ENCODE results near the gene PRKCZ. TPM values are rescaled to one million over a fixed set of nuclear protein-coding genes. Genes with fewer than 3 reads are reported as not detected.

Gene PRKCZ
- total RNA-seq, 2 experiments from 2014 or later: 6.8 to 12.8 TPM

GRCh38 chr1:2044510-2045319, 5.5 kb upstream of the PRKCZ start:
- Mint-ChIP-seq H3K4me3 (peak overlapping the region; percentile 30), H3K4me1 (peaks cover 16% of the 10 kb centered on the region), H3K27me3 (peaks cover 16% of the 10 kb centered on the region), H3K36me3 (no peaks in the 10 kb centered on the region), H3K9me3 (ENCODE audit: low read depth) (no peaks in the 10 kb centered on the region), H3K27ac (no peak overlapping the region)
- DNase-seq: peak; percentile 77
- peak; percentile 84 for ATAC-seq
- CTCF ChIA-PET: interaction anchor here (0.7 to 4.3 kb wide), 44 partner anchors 8 to 372 kb away, joined by 3 to 84 read pairs (median 4); partner anchors contain the start of genes CFAP74 and GABRD

- no peaks in the 10 kb centered on the region for H3K36me3 Mint-ChIP-seq
- no peak overlapping the region for H3K27ac Mint-ChIP-seq
- CTCF ChIA-PET: interaction anchor here (0.9 to 4.3 kb wide), 25 partner anchors 10 to 148 kb away, joined by 3 to 84 read pairs (median 5); partner anchors contain the start of genes CFAP74 and GABRD
- no peak overlapping the region for H3K4me3 Mint-ChIP-seq
- ATAC-seq: no peak
- H3K9me3 Mint-ChIP-seq (ENCODE audit: low read depth): no peaks in the 10 kb centered on the region
- H3K27me3 Mint-ChIP-seq: peaks cover 16% of the 10 kb centered on the region
- H3K4me1 Mint-ChIP-seq: peaks cover 16% of the 10 kb centered on the region
- no peak for DNase-seq
Measured at GRCh38 chr1:2045468-2046173, 4.6 kb upstream of the PRKCZ start.

- H3K9me3 Mint-ChIP-seq (ENCODE audit: low read depth): no peaks in the 10 kb centered on the region
- H3K27ac Mint-ChIP-seq: no peak overlapping the region
- CTCF ChIA-PET: interaction anchor here (1.0 to 4.3 kb wide), 5 partner anchors 9 to 106 kb away, joined by 3 to 84 read pairs (median 4); no protein-coding TSS in a partner anchor
- peaks cover 16% of the 10 kb centered on the region for H3K4me1 Mint-ChIP-seq
- no peak overlapping the region for H3K4me3 Mint-ChIP-seq
- H3K36me3 Mint-ChIP-seq: no peaks in the 10 kb centered on the region
- ATAC-seq (no peak), DNase-seq (peak; percentile 66)
- H3K27me3 Mint-ChIP-seq: peaks cover 17% of the 10 kb centered on the region
Measured at GRCh38 chr1:2046174-2046917, 3.9 kb upstream of the PRKCZ start.

GRCh38 chr1:2046953-2047748, 3.1 kb upstream of the PRKCZ start:
- ATAC-seq (no peak), DNase-seq (no peak)
- no peaks in the 10 kb centered on the region for H3K36me3 Mint-ChIP-seq
- no peak overlapping the region for H3K4me3 Mint-ChIP-seq
- peaks cover 16% of the 10 kb centered on the region for H3K4me1 Mint-ChIP-seq
- H3K9me3 Mint-ChIP-seq (ENCODE audit: low read depth): no peaks in the 10 kb centered on the region
- peaks cover 22% of the 10 kb centered on the region for H3K27me3 Mint-ChIP-seq
- CTCF ChIA-PET: interaction anchor here (1.0 to 4.3 kb wide), 4 partner anchors 8 to 107 kb away, joined by 3 to 84 read pairs (median 16); no protein-coding TSS in a partner anchor
- H3K27ac Mint-ChIP-seq: no peak overlapping the region

GRCh38 chr1:2047749-2048729, 2.2 kb upstream of the PRKCZ start:
- H3K36me3 Mint-ChIP-seq: no peaks in the 10 kb centered on the region
- H3K4me3 Mint-ChIP-seq: no peak overlapping the region
- peaks cover 22% of the 10 kb centered on the region for H3K27me3 Mint-ChIP-seq
- ATAC-seq (no peak), DNase-seq (no peak)
- H3K4me1 Mint-ChIP-seq: peaks cover 16% of the 10 kb centered on the region
- H3K27ac Mint-ChIP-seq: no peak overlapping the region
- CTCF ChIA-PET: interaction anchor here (1.2 to 2.5 kb wide), 3 partner anchors 88 to 147 kb away, joined by 3 to 5 read pairs (median 4); partner anchors contain the start of gene FAAP20
- no peaks in the 10 kb centered on the region for H3K9me3 Mint-ChIP-seq (ENCODE audit: low read depth)

- DNase-seq: no peak
- H3K4me3 Mint-ChIP-seq: peak overlapping the region; percentile 64
- peaks cover 22% of the 10 kb centered on the region for H3K27me3 Mint-ChIP-seq
- no peaks in the 10 kb centered on the region for H3K36me3 Mint-ChIP-seq
- ATAC-seq: no peak
- CTCF ChIA-PET: interaction anchor here (1.2 to 2.5 kb wide), 4 partner anchors 89 to 146 kb away, joined by 3 to 5 read pairs (median 4); partner anchors contain the start of gene FAAP20
- peak overlapping the region; percentile 42 for H3K27ac Mint-ChIP-seq
- peaks cover 16% of the 10 kb centered on the region for H3K4me1 Mint-ChIP-seq
- H3K9me3 Mint-ChIP-seq (ENCODE audit: low read depth): no peaks in the 10 kb centered on the region
Measured at GRCh38 chr1:2049225-2049717, 940 bp upstream of the PRKCZ start.

- DNase-seq: no peak
- no peak overlapping the region for H3K27ac Mint-ChIP-seq
- H3K9me3 Mint-ChIP-seq (ENCODE audit: low read depth): no peaks in the 10 kb centered on the region
- H3K36me3 Mint-ChIP-seq: no peaks in the 10 kb centered on the region
- H3K4me3 Mint-ChIP-seq: no peak overlapping the region
- peaks cover 12% of the 10 kb centered on the region for H3K4me1 Mint-ChIP-seq
- no peak for ATAC-seq
- H3K27me3 Mint-ChIP-seq: peaks cover 22% of the 10 kb centered on the region
- CTCF ChIA-PET: interaction anchor here (1.0 to 2.5 kb wide), 2 partner anchors 124 to 145 kb away, joined by 3 to 5 read pairs; partner anchors contain the start of gene FAAP20
Measured at GRCh38 chr1:2050461-2050792, 216 bp downstream of the PRKCZ start.

GRCh38 chr1:2050793-2051682, 827 bp downstream of the PRKCZ start:
- no peaks in the 10 kb centered on the region for H3K36me3 Mint-ChIP-seq
- CTCF ChIA-PET: interaction anchor here (1.0 kb wide), 1 partner anchor 124 kb away, joined by 3 read pairs; no protein-coding TSS in a partner anchor
- no peak overlapping the region for H3K27ac Mint-ChIP-seq
- DNase-seq (no peak), ATAC-seq (no peak)
- H3K9me3 Mint-ChIP-seq (ENCODE audit: low read depth): no peaks in the 10 kb centered on the region
- peak overlapping the region; percentile 45 for H3K4me3 Mint-ChIP-seq
- peaks cover 8% of the 10 kb centered on the region for H3K4me1 Mint-ChIP-seq
- H3K27me3 Mint-ChIP-seq: peaks cover 22% of the 10 kb centered on the region

GRCh38 chr1:2052054-2052679, 2.0 kb downstream of the PRKCZ start:
- no peaks in the 10 kb centered on the region for H3K9me3 Mint-ChIP-seq (ENCODE audit: low read depth)
- H3K4me1 Mint-ChIP-seq: peaks cover 8% of the 10 kb centered on the region
- CTCF ChIA-PET: interaction anchor here (5.7 kb wide), 1 partner anchor 7 kb away, joined by 27 read pairs; no protein-coding TSS in a partner anchor
- H3K36me3 Mint-ChIP-seq: no peaks in the 10 kb centered on the region
- peaks cover 20% of the 10 kb centered on the region for H3K27me3 Mint-ChIP-seq
- no peak for ATAC-seq
- no peak overlapping the region for H3K4me3 Mint-ChIP-seq
- no peak for DNase-seq
- no peak overlapping the region for H3K27ac Mint-ChIP-seq

- Mint-ChIP-seq H3K9me3 (ENCODE audit: low read depth) (no peaks in the 10 kb centered on the region), H3K4me1 (peaks cover 8% of the 10 kb centered on the region), H3K36me3 (no peaks in the 10 kb centered on the region), H3K27me3 (peaks cover 20% of the 10 kb centered on the region), H3K4me3 (no peak overlapping the region), H3K27ac (no peak overlapping the region)
- CTCF ChIA-PET: interaction anchor here (5.7 kb wide), 1 partner anchor 7 kb away, joined by 27 read pairs; no protein-coding TSS in a partner anchor
- DNase-seq: no peak
- ATAC-seq: no peak
Measured at GRCh38 chr1:2052756-2053155, 2.5 kb downstream of the PRKCZ start.
